C1 segment of cervical spinal cord (tissue), 14 donors: ENCODE results near the gene HNRNPLL.
A peak's percentile ranks its signal among the peaks of the same experiment; 100 is the strongest.

Experiments
- DNase-seq, 14 donors: peaks; one replicate each; lab custom pipeline; 2025; lab: John Stamatoyannopoulos, UW

The HNRNPLL gene

GRCh38 chr2:38528534-38528933, 74.2 kb downstream of the HNRNPLL start:
- DNase-seq: no peak

GRCh38 chr2:38528008-38528442, 74.7 kb downstream of the HNRNPLL start:
- peak in 4 of 14 donors; percentile 11 to 48 (median 22) for DNase-seq

- DNase-seq: no peak
These were observed 75.3 kb downstream of the HNRNPLL start for GRCh38 chr2:38527338-38528007.

GRCh38 chr2:38526195-38526594, 76.5 kb downstream of the HNRNPLL start:
- DNase-seq: no peak

GRCh38 chr2:38524580-38524979, 78.1 kb downstream of the HNRNPLL start:
- DNase-seq: no peak

- no peak for DNase-seq
These were observed 78.8 kb downstream of the HNRNPLL start for GRCh38 chr2:38523728-38524437.

- no peak for DNase-seq
These were observed 79.9 kb downstream of the HNRNPLL start for GRCh38 chr2:38522754-38523349.

- DNase-seq: no peak
These were observed 80.9 kb downstream of the HNRNPLL start for GRCh38 chr2:38521835-38522234.

GRCh38 chr2:38517284-38517683, 85.4 kb downstream of the HNRNPLL start:
- DNase-seq: no peak

- no peak for DNase-seq
These were observed 86.2 kb downstream of the HNRNPLL start for GRCh38 chr2:38516526-38516925.

GRCh38 chr2:38516122-38516521, 86.6 kb downstream of the HNRNPLL start:
- DNase-seq: no peak

- DNase-seq: no peak
These were observed 87.3 kb downstream of the HNRNPLL start for GRCh38 chr2:38515155-38516074.

GRCh38 chr2:38514603-38515154, 88.0 kb downstream of the HNRNPLL start:
- no peak for DNase-seq

- no peak for DNase-seq
These were observed 90.5 kb downstream of the HNRNPLL start for GRCh38 chr2:38512211-38512610.
